Measurements from ENCODE around the gene KCNT2.
"Not testable (repeated sequence)": the region's sequence is repeated elsewhere in the genome, so short reads cannot be mapped to it uniquely, and the experiment has no call there.

KCNT2 gene

GRCh38 chr1:196608390-196609369 is at the start of gene KCNT2:
KCNT2 (minus strand) TSS chr1:196608440; CDS start chr1:196608309, 131 bp downstream.
- peak in 1 of 2 donors; percentile 13 for DNase-seq

- DNase-seq = no peak
These were observed 47.3 kb upstream of the KCNT2 start for GRCh38 chr1:196655494-196655893.

DNA sequence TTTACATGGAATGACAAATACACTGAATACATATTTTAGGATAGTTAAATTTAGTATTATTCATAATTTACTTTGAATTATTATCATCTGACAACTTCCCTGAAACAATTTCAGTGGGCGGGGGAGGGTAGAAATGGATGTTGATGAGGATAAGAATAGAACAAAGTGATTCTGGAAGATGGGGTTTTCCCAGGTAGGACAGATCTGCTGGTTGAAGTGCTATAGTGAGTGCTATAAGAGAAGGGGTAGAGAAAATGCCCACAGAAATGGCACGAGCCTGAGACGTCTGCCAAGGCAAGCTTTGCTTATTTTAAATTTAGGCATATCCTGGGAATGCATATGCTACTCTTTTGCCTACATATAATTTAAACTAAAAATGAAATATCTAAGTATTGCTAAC is 46.8 kb upstream of the KCNT2 start:
- no peak for DNase-seq

DNA sequence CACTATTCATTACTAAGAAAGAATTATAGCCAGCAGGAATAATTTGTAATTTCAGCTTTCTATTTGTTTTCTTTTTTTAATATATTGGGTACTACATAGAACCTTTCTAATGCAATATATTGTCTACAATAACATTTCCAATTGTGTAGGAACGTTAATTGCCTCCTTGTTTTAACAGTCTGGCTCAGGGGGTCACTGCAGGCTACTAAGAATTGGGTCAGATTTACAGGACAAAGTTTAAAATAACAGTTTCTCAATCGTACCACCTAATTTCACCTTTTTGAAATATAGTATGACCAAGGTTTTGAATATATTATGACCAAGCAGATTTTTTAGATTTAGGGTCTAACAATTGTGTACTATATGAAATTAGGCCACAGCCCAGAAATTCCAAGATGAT is 46.0 kb upstream of the KCNT2 start:
- DNase-seq = no peak

DNA sequence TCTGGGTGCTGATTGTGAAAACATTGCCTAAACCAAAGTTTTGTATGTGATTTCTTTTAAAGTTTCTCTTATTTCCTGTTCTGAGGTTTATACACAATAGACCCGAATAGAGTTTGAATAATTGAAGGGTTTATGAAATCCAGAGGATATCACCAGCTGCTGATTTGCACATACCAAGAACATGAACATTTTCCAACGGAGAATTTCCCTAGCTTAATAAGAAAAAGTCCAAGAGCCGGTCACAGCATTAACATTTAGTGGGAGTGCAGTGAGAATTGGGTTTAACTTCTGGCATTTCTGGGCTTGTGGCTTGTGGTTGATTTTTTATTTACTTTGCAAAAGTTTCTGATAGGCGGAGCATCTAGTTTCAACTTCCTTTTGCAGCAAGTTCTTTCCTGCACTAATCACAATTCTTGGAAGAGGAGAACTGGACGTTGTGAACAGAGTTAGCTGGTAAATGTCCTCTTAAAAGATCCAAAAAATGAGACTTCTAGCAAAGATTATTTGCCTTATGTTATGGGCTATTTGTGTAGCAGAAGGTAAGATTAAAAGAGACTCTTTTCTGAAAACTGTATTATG is 43.5 kb upstream of the KCNT2 start, which contains the start of gene CFH:
CFH (plus strand) TSS at position 407 of the 579 bp plus-strand sequence; CDS start at position 482, 75 bp downstream.
- peak in 1 of 2 donors; percentile 11 for DNase-seq

GRCh38 chr1:196651079-196651478 is 42.8 kb upstream of the KCNT2 start:
- DNase-seq = no peak

DNA sequence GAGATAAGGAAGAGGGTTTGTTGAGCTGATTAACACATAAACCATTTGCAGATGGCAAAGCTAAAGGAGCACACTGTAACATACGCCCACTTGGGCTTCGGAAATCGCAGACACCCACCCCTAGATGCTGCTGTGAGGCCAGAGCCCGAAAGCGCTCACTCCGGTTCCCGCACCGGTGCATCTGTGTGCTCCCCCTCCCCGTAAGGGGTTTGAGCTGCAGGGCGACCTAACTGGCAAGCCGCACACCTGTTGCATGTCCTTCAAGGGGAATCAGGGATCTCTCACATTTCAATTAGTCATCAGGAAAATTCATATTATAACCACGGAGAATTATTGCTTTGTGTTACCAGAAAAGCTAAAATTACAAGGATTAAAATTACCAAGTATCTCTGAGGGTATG is 42.2 kb upstream of the KCNT2 start:
- no peak for DNase-seq

DNA sequence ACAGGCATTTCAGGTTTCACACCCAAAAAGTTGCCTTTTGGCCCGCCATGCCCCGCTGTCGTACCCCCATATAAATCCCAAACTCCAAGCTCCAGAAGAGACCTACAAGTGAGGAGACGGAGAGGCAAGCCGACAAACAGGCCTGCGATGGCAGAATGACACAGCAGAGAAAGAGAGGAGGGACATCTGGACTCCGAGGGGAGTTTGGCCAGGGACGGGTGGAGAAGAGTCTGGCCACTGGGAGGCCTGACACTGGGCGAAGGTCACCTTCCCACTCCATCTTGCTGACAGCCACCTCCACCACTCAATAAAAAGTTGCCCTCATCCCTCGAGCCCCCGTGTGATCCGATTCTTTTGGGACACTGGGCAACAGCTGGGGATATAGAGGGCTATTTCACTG is 41.8 kb upstream of the KCNT2 start:
- no peak for DNase-seq

- no peak for DNase-seq
These were observed 32.7 kb upstream of the KCNT2 start for GRCh38 chr1:196640976-196641375.

GRCh38 chr1:196639291-196639690 is 31.1 kb upstream of the KCNT2 start:
- DNase-seq = not testable (repeated sequence)

DNA sequence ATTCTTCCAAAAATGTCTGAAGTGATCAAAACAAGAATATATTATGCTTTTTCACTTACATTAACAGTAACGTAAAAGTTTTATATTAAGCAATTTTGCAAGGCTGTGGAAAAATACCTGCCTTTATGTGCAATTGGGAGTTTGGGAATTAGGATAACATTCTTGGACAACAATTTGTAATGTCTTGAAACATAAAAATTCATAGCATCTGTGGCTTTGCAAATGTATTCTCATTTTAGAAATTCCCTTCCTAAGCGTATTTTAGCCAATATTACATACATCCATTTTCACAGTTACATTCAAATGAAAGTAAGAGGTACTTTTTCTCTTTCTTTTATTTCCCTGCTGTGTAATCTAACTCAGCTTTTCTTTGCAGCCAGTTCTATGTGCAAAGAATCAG is 30.2 kb upstream of the KCNT2 start:
- DNase-seq = no peak

- no peak for DNase-seq
These were observed 29.4 kb upstream of the KCNT2 start for GRCh38 chr1:196637606-196638005.

DNA sequence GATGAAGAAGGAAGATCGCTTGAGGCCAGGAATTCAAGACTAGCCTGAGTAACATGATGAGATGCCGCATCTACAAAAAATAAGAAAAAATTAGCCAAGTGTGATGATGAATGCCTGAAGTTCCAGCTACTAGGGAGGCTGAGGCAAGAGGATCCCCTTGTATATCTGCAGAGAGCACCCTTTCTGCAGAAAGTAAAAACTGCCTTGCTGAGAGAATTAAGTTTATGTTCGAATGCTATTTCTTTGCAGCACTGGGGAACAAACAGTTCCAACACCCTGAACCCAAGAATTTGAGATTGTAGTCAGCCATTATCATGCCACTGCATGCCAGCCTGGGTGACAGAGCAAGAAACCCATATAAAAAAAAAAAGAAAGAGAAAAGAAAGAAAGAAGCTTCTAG is 20.6 kb upstream of the KCNT2 start:
- DNase-seq = no peak

GRCh38 chr1:196623079-196623478 is 14.8 kb upstream of the KCNT2 start:
- DNase-seq = no peak

DNA sequence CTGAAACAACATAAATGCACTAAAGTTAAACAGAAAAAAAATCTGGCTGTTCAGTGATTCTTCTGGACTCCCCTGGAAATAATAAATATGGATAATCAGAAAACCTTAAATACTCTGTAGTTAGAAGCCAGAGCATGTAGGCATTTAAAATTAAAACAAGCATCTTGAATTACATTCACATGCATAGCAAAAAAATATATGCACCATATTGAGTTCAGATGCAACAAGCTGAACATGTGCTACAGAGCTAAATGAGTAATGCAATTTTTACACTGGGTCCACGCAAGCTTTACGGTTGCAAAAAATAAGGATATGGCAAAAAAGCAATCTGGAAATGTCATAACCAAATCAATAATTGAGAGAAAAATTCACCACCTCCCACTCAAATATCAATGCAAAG is 11.5 kb upstream of the KCNT2 start:
- no peak for DNase-seq

GRCh38 chr1:196611873-196612272 is 3.6 kb upstream of the KCNT2 start:
- no peak for DNase-seq

- no peak for DNase-seq
These were observed 1.1 kb upstream of the KCNT2 start for GRCh38 chr1:196609370-196609737.

DNA sequence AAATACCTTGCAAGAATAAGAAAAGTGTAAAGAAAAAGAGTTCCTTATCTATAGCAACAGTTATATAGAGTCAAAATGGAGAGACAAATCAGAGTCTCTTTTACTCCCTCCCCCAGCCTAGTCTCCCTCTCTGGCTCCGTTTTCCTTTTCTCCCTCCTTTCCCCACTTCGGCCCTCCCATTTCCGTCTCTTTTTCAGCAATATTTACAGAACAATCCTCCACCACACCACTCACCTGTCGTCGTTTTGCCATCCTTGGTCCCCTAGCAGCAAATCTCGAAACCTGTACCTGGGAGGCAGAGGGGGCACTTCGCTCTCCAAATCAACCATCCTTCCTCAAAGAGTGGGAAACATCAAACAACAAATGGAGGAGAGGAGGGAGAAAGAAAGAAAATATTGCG is 259 bp downstream of the KCNT2 start:
- no peak for DNase-seq

DNA sequence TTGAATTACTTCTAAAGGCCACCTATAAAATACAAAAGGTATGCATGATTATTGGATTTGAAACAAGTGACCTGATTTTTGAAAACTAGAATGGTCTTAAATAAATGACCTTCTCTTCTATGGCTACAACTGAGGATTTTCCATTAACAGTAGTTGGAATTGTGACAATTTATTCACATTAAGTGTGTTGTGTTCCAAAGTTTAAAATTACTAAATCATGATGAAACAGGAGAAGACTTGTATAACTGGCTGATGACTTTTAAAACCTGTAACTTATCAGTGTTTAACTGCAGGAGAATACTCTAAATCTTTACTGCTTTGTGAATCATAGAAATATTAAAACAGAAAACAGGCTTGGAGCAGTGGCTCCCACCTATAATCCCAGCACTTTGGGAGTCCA is 4.6 kb downstream of the KCNT2 start:
- DNase-seq = no peak

GRCh38 chr1:196598942-196599748 is 9.1 kb downstream of the KCNT2 start:
- no peak for DNase-seq

- DNase-seq = no peak
These were observed 13.5 kb downstream of the KCNT2 start for GRCh38 chr1:196594700-196595099.

DNA sequence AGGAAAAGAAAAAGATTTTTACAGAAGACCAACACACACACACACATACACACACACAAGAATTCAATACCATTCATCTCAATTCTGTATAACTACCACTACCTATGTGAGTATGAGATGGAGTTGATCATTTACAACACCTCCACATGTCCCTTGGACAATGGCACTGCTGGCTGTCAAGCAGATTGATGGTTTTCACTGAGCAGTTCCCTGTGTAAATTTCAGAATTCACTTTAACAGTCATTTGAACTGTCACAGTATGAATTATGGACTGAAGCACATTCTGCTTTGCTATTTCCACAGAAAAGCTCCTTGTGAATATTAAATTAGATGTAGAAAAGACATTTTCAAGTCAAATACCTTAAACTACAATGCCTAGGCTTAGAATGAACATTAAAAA is 14.3 kb downstream of the KCNT2 start:
- no peak for DNase-seq

GRCh38 chr1:196590959-196591358 is 17.3 kb downstream of the KCNT2 start:
- no peak for DNase-seq
